HepG2 (cell line): ENCODE measurements around the gene SRPRB. TPM values are rescaled to one million over a fixed set of nuclear protein-coding genes. Genes with fewer than 3 reads are reported as not detected.

Experiments
- CREB1 ChIP-seq, 2 experiments: fragments of 450-650 bp in 1 of 2; IDR thresholded peaks; 2 replicates each; pipeline ENCODE4 v1.6.1; 2016 to 2017; ENCODE audit warnings: control low read depth in 1 of 2, mild to moderate bottlenecking in 1 of 2, missing compliant biosample characterization in 1 of 2, missing genetic modification characterization in 1 of 2
- JUN ChIP-seq: sonication (generic); formaldehyde crosslinking; IDR thresholded peaks from 2 replicates; pipeline ENCODE4 v1.4.0; 2020; ENCODE audit warnings: mild to moderate bottlenecking, missing genetic modification reagents
- KLF6 ChIP-seq: IDR thresholded peaks from 2 replicates; pipeline ENCODE4 v1.8.0; 2016; ENCODE audit warnings: missing biosample characterization, missing genetic modification reagents
- NFYC ChIP-seq: IDR thresholded peaks from 2 replicates; pipeline ENCODE4 v1.6.1; 2016; ENCODE audit warnings: missing genetic modification reagents, missing compliant biosample characterization
- PBX2 ChIP-seq: IDR thresholded peaks from 2 replicates; pipeline ENCODE4 v1.6.1; 2016; ENCODE audit warnings: control low read depth
- POGK ChIP-seq: sonication (generic); formaldehyde crosslinking; conservative IDR thresholded peaks from 2 replicates; pipeline ENCODE4 v1.8.0; 2022; ENCODE audit warnings: mild to moderate bottlenecking, moderate library complexity, missing genetic modification reagents
- RNF2 ChIP-seq: fragments of 450-650 bp; conservative IDR thresholded peaks from 2 replicates; pipeline ENCODE4 v1.6.1; 2016; ENCODE audit warnings: low read depth
- SNAPC5 ChIP-seq: sonication (generic); formaldehyde crosslinking; IDR thresholded peaks from 2 replicates; pipeline ENCODE4 v1.8.1; 2023; ENCODE audit warnings: mild to moderate bottlenecking, missing genetic modification reagents, borderline replicate concordance
- TOPORS ChIP-seq: sonication (generic); formaldehyde crosslinking; IDR thresholded peaks from 2 replicates; pipeline ENCODE4 v1.8.0; 2023; ENCODE audit warnings: mild to moderate bottlenecking, missing genetic modification reagents
- ZHX2 ChIP-seq, 2 experiments: sonication (generic) in 1 of 2; formaldehyde crosslinking in 1 of 2; IDR thresholded peaks; 2 replicates each; pipeline versions ENCODE4 v1.6.1 to v1.9.0; 2014 to 2022; ENCODE audit warnings: antibody characterized with exemption in 1 of 2, borderline replicate concordance in 1 of 2, inconsistent platforms in 1 of 2, low read depth in 1 of 2, missing genetic modification reagents in 1 of 2
- ZNF329 ChIP-seq: sonication (generic); formaldehyde crosslinking; IDR thresholded peaks from 2 replicates; pipeline ENCODE4 v1.9.0; 2021; ENCODE audit warnings: low read depth, mild to moderate bottlenecking, missing genetic modification reagents
- ZNF34 ChIP-seq: sonication (generic); formaldehyde crosslinking; IDR thresholded peaks from 2 replicates; pipeline ENCODE4 v1.4.0; 2020; ENCODE audit warnings: mild to moderate bottlenecking, missing genetic modification reagents, borderline replicate concordance
- ZNF503 ChIP-seq: sonication (generic); formaldehyde crosslinking; IDR thresholded peaks from 2 replicates; pipeline ENCODE4 v1.4.0; 2020; ENCODE audit warnings: missing genetic modification reagents
- ZNF605 ChIP-seq: sonication (generic); formaldehyde crosslinking; IDR thresholded peaks from 2 replicates; pipeline ENCODE4 v1.8.0; 2022; ENCODE audit warnings: mild to moderate bottlenecking, missing genetic modification reagents
- ZSCAN9 ChIP-seq: IDR thresholded peaks from 2 replicates; pipeline ENCODE4 v1.6.1; 2016; ENCODE audit warnings: borderline replicate concordance
- polyA plus RNA-seq, 8 experiments: library from polyadenylated mRNA; depleted of rRNA in 3 of 8; stranded (reverse) in 7 of 8; unstranded in 1 of 8; fragments of >200 nt; fragmentation: Illumina TruSeq in 4 of 8; extraction: Trizol in 4 of 8; gene quantifications; 2 replicates each; pipeline versions ENCODE4 v1.2.1 to v1.2.3, GENCODE V29; 2011 to 2016; ENCODE audit warnings: low read depth in 4 of 8, missing spikeins in 1 of 8, mixed read lengths in 1 of 8; ENCODE audit not compliant: insufficient read depth in 1 of 8
- total RNA-seq, 5 experiments: library from RNA; depleted of rRNA; stranded (reverse); fragments of >200 nt; fragmentation: Illumina TruSeq; extraction: Trizol; gene quantifications; 2 replicates each; pipeline ENCODE4 v1.2.3, GENCODE V29; 2016; ENCODE audit warnings: low read depth in 1 of 5

SRPRB gene
- total and polyA plus RNA-seq, 2 of the 13 experiments (the other 11 are each of a cell fraction or from before 2014, with no cell fraction given) = 41.0 to 111 TPM

GRCh38 chr3:133805702-133806475 lies at the start of gene SRPRB (continued):
- peak; percentile 28; the same call in 1 of the 2 replicates for TF ChIP-seq ZNF329 (CRISPR knock-in tag)
- TF ChIP-seq ZHX2 (IDR thresholded peaks at IDR 0.05; ENCODE audit: low read depth) = peak; percentile 82
- TF ChIP-seq ZHX2 (CRISPR knock-in tag; IDR thresholded peaks at IDR 0.05; ENCODE audit: borderline replicate concordance) = no peak
- peak; percentile 81 for TF ChIP-seq NFYC (CRISPR knock-in tag)
- 0 out of 2 replicates have a peak, but pooled peaks have one; percentile 73 for TF ChIP-seq ZNF34 (CRISPR knock-in tag)
- TF ChIP-seq TOPORS (CRISPR knock-in tag) = peak; percentile 55; the same call in 1 of the 2 replicates
- 0 out of 2 replicates have a peak, but pooled peaks have one; percentile 64 for TF ChIP-seq SNAPC5 (CRISPR knock-in tag)
- TF ChIP-seq RNF2 = peak; percentile 74; the same call in 1 of the 2 replicates
- TF ChIP-seq JUN (CRISPR knock-in tag) = 0 out of 2 replicates have a peak, but pooled peaks have one; percentile 23
- no peak for TF ChIP-seq PBX2 (CRISPR knock-in tag)
- TF ChIP-seq POGK (CRISPR knock-in tag) = peak; percentile 69; the same call in 1 of the 2 replicates
- no peak for TF ChIP-seq ZSCAN9 (CRISPR knock-in tag)
- TF ChIP-seq ZNF605 (CRISPR knock-in tag) = peak; percentile 54; the same call in 1 of the 2 replicates
- TF ChIP-seq CREB1 (IDR thresholded peaks at IDR 0.05) = no peak
- peak; percentile 58; the same call in 1 of the 2 replicates for TF ChIP-seq CREB1 (CRISPR knock-in tag; IDR thresholded peaks at IDR 0.05)
- TF ChIP-seq ZNF503 (CRISPR knock-in tag) = peak; percentile 34; the same call in 1 of the 2 replicates
- no peak for TF ChIP-seq KLF6
